IMR-90 (cell line): ENCODE measurements around the gene ALS2CL. TPM values are rescaled to one million over a fixed set of nuclear protein-coding genes. Genes with fewer than 3 reads are reported as not detected.

ENCODE experiments used
- ATAC-seq: fragments of 200-7000 bp; cut with Tn5 transposase; 2 replicates; pipeline ENCODE4 v1.9.1; 2020; ENCODE audit warnings: low read depth, mild to moderate bottlenecking, moderate library complexity
- BruUV-seq: library from RNA; stranded (reverse); fragments of 400-500 nt; replicated peaks from 2 replicates; lab custom pipeline; 2021; lab: Mats Ljungman, UMichigan
- CTCF ChIA-PET: fragments of 300-600 bp; formaldehyde crosslinking; extraction: SDS; loops from one replicate; lab custom pipeline; 2021; ENCODE audit warnings: antibody characterized with exemption; lab: Yijun Ruan, JAX
- POLR2A ChIA-PET: fragments of 300-600 bp; sonication (Branson Sonifier 250); formaldehyde crosslinking; loops from one replicate; lab custom pipeline; 2022; ENCODE audit warnings: antibody characterized with exemption; ENCODE audit not compliant: unreplicated experiment; lab: Charles Lee
- DNase-seq: peaks from one replicate; pipeline ENCODE4 v3.0.0; 2013
- H2AFZ ChIP-seq: replicated peaks from 2 replicates; pipeline ENCODE3; 2013; ENCODE audit warnings: low read length, mild to moderate bottlenecking; ENCODE audit not compliant: poor library complexity
- H2AK5ac ChIP-seq: 2 replicates; pipeline ENCODE4 v1.6.1; 2013; ENCODE audit warnings: low read depth, low read length, inconsistent platforms
- H2AK9ac ChIP-seq: replicated peaks from 2 replicates; pipeline ENCODE3; 2013; ENCODE audit warnings: mild to moderate bottlenecking, low read depth, low read length, moderate library complexity; ENCODE audit not compliant: poor library complexity
- H2BK120ac ChIP-seq: 2 replicates; pipeline ENCODE4 v1.6.1; 2013; ENCODE audit warnings: low read depth, low read length, inconsistent platforms
- H2BK15ac ChIP-seq: 3 replicates; pipeline ENCODE4 v1.6.1; 2013; ENCODE audit warnings: low read depth, low read length, inconsistent platforms
- H2BK20ac ChIP-seq: 2 replicates; pipeline ENCODE4 v1.6.1; 2013; ENCODE audit warnings: low read depth, mild to moderate bottlenecking, inconsistent platforms, low read length, moderate library complexity
- H2BK5ac ChIP-seq: 2 replicates; pipeline ENCODE4 v1.6.1; 2013; ENCODE audit warnings: mild to moderate bottlenecking, low read depth, low read length, inconsistent platforms; ENCODE audit not compliant: poor library complexity, severe bottlenecking
- H3K14ac ChIP-seq: replicated peaks from 2 replicates; pipeline ENCODE4 v1.6.1; 2013; ENCODE audit warnings: low read depth, low read length, inconsistent platforms
- H3K18ac ChIP-seq: 2 replicates; pipeline ENCODE4 v1.6.1; 2013; ENCODE audit warnings: low read depth, low read length, control low read depth
- H3K23ac ChIP-seq: 2 replicates; pipeline ENCODE4 v1.6.1; 2013; ENCODE audit warnings: low read depth, low read length, inconsistent platforms
- H3K27ac ChIP-seq: 2 replicates; pipeline ENCODE4 v1.5.1; 2013; ENCODE audit warnings: mild to moderate bottlenecking, control low read depth, low read length; ENCODE audit not compliant: insufficient read depth
- H3K27me3 ChIP-seq: 2 replicates; pipeline ENCODE4 v1.6.1; 2013; ENCODE audit warnings: low read length; ENCODE audit not compliant: control insufficient read depth, insufficient read depth
- H3K36me3 ChIP-seq: 2 replicates; pipeline ENCODE4 v1.6.1; 2013; ENCODE audit warnings: low read length, mixed read lengths; ENCODE audit not compliant: control insufficient read depth, insufficient read depth
- H3K4ac ChIP-seq: 2 replicates; pipeline ENCODE4 v1.6.1; 2013; ENCODE audit warnings: low read depth, low read length, inconsistent platforms
- H3K4me1 ChIP-seq: 2 replicates; pipeline ENCODE4 v1.6.1; 2013; ENCODE audit warnings: low read length, mixed read lengths; ENCODE audit not compliant: control insufficient read depth, insufficient read depth
- H3K4me2 ChIP-seq: 2 replicates; pipeline ENCODE4 v1.6.1; 2013; ENCODE audit warnings: low read depth, mild to moderate bottlenecking, control low read depth, low read length, moderate library complexity
- H3K4me3 ChIP-seq: 2 replicates; pipeline ENCODE4 v1.5.1; 2013; ENCODE audit warnings: low read depth, mild to moderate bottlenecking, control low read depth, low read length, moderate library complexity; ENCODE audit not compliant: insufficient read depth
- H3K56ac ChIP-seq: 2 replicates; pipeline ENCODE4 v1.6.1; 2013; ENCODE audit warnings: low read length, inconsistent platforms; ENCODE audit not compliant: insufficient read depth; ENCODE audit errors: extremely low read depth
- H3K79me1 ChIP-seq, 2 experiments: 2 replicates each; pipeline ENCODE4 v1.6.1; 2013; ENCODE audit warnings: low read length in 2 of 2, inconsistent platforms in 1 of 2, low read depth in 1 of 2
- H3K9ac ChIP-seq: 2 replicates; pipeline ENCODE4 v1.6.1; 2013; ENCODE audit warnings: low read depth, low read length, control low read depth
- H3K9me1 ChIP-seq: 2 replicates; pipeline ENCODE4 v1.6.1; 2013; ENCODE audit warnings: low read length, inconsistent platforms; ENCODE audit not compliant: insufficient read depth
- H3K9me3 ChIP-seq: 2 replicates; pipeline ENCODE4 v1.6.1; 2013; ENCODE audit warnings: low read length; ENCODE audit not compliant: control insufficient read depth, insufficient read depth
- H4K20me1 ChIP-seq: 2 replicates; pipeline ENCODE4 v1.6.1; 2013; ENCODE audit warnings: low read length, inconsistent platforms; ENCODE audit not compliant: insufficient read depth
- H4K5ac ChIP-seq: 2 replicates; pipeline ENCODE4 v1.6.1; 2013; ENCODE audit warnings: mild to moderate bottlenecking, low read depth, low read length, control low read depth
- H4K8ac ChIP-seq, 2 experiments: 2 replicates each; pipeline ENCODE4 v1.6.1; 2013; ENCODE audit warnings: low read depth in 2 of 2, low read length in 2 of 2, control low read depth in 1 of 2, inconsistent platforms in 1 of 2
- H4K91ac ChIP-seq: 2 replicates; pipeline ENCODE4 v1.6.1; 2013; ENCODE audit warnings: low read depth, low read length, inconsistent platforms; ENCODE audit not compliant: insufficient read depth
- BHLHE40 ChIP-seq: fragments of 150-350 bp; IDR thresholded peaks from 2 replicates; pipeline ENCODE4 v1.6.1; 2016; ENCODE audit warnings: mild to moderate bottlenecking, low read depth, low read length
- CEBPB ChIP-seq: IDR thresholded peaks from 2 replicates; pipeline ENCODE4 v1.6.1; 2012; ENCODE audit warnings: low read depth, low read length, improper control_type of control experiment
- CTCF ChIP-seq: conservative IDR thresholded peaks from 2 replicates; pipeline ENCODE4 v1.5.1; 2012; ENCODE audit warnings: mild to moderate bottlenecking, low read depth, low read length, improper control_type of control experiment
- ELK1 ChIP-seq: fragments of 150-350 bp; IDR thresholded peaks from 2 replicates; pipeline ENCODE4 v1.6.1; 2016; ENCODE audit warnings: low read depth, mild to moderate bottlenecking, low read length, moderate library complexity, borderline replicate concordance
- FOS ChIP-seq: fragments of 150-350 bp; IDR thresholded peaks from 2 replicates; pipeline ENCODE4 v1.6.1; 2016; ENCODE audit warnings: low read depth, low read length
- NFE2L2 ChIP-seq: fragments of 150-350 bp; IDR thresholded peaks from 2 replicates; pipeline ENCODE4 v1.6.1; 2016; ENCODE audit warnings: low read depth, mild to moderate bottlenecking, low read length
- RAD21 ChIP-seq: IDR thresholded peaks from 2 replicates; pipeline ENCODE4 v1.6.1; 2012; ENCODE audit warnings: low read length, improper control_type of control experiment
- SMC3 ChIP-seq: fragments of 150-350 bp; IDR thresholded peaks from 2 replicates; pipeline ENCODE4 v1.6.1; 2016; ENCODE audit warnings: low read depth, mild to moderate bottlenecking, antibody characterized with exemption, low read length, moderate library complexity
- USF2 ChIP-seq: fragments of 150-350 bp; IDR thresholded peaks from 2 replicates; pipeline ENCODE4 v1.6.1; 2017; ENCODE audit warnings: mild to moderate bottlenecking, antibody characterized with exemption, low read length, low read depth
- WGBS, 2 experiments: methylation state at CpG; one replicate each; pipeline versions ENCODE4 v1.1.5 to v1.1.7; 2013; ENCODE audit warnings: missing lambda C conversion rate in 2 of 2; ENCODE audit not compliant: insufficient read length in 1 of 2; ENCODE audit errors: extremely low coverage in 2 of 2; 5-methylcytosine and 5-hydroxymethylcytosine counted together
- dilution Hi-C: fragments of 300-500 bp; cut with HindIII; formaldehyde crosslinking; loops from one replicate; pipeline ENCODE4 v1.14.3; 2018; ENCODE audit warnings: low sequenced_read_pairs; ENCODE audit not compliant: unreplicated experiment
- in situ Hi-C: fragments of 300-500 bp; cut with MboI; formaldehyde crosslinking; loops from 3 replicates; pipeline ENCODE4 v1.14.3; 2019; ENCODE audit warnings: low sequenced_read_pairs, inconsistent platforms, mixed read lengths
- intact Hi-C: fragments of 100-400 bp; cut with micrococcal nuclease; formaldehyde crosslinking; loops from 2 replicates; pipeline ENCODE4 v1.10.0; 2022
- polyA plus RNA-seq, 3 experiments: library from polyadenylated mRNA; depleted of rRNA; stranded (reverse); fragments of >200 nt; gene quantifications; 2 replicates each; pipeline ENCODE4 v1.2.3, GENCODE V29; 2012; ENCODE audit warnings: low replicate concordance in 1 of 3
- total RNA-seq: library from RNA; depleted of rRNA; stranded (reverse); fragments of >200 nt; gene quantifications from 2 replicates; pipeline ENCODE4 v1.2.3, GENCODE V29; 2012

ALS2CL gene
- total and polyA plus RNA-seq, 2 of the 4 experiments (the other 2 are of a cell fraction), result 2.2 to 4.8 TPM

GRCh38 chr3:46705751-46706552, 12.5 kb upstream of the ALS2CL start:
- H3K4me2 ChIP-seq, result no peak overlapping the region
- no peak overlapping the region for H3K56ac ChIP-seq
- no peaks in the 10 kb centered on the region for H3K36me3 ChIP-seq
- H3K4ac ChIP-seq, result no peak overlapping the region
- H2AK9ac ChIP-seq, result peak overlapping the region; percentile 77
- H3K9me1 ChIP-seq, result no peaks in the 10 kb centered on the region; the same call in 1 of the 2 replicates
- no peak overlapping the region for H2BK120ac ChIP-seq
- no peak overlapping the region for H4K91ac ChIP-seq
- no peak overlapping the region for H2BK5ac ChIP-seq
- H2AFZ ChIP-seq, result peak overlapping the region; percentile 11
- DNase-seq (peak; percentile 59), ATAC-seq (peak; percentile 16; the same call in 1 of the 2 replicates)
- H3K14ac ChIP-seq, result no peak overlapping the region
- no peaks in the 10 kb centered on the region for H3K79me1 ChIP-seq
- dilution Hi-C loops (no loop called here), intact Hi-C loops (loop anchor here (1.0 to 2.0 kb wide), 5 partner anchors 189 to 665 kb away; no protein-coding TSS in a partner anchor), in situ Hi-C loops (loop anchor here (25.0 kb wide), 1 partner anchor 656 kb away; no protein-coding TSS in a partner anchor)
- H3K23ac ChIP-seq, result no peak overlapping the region
- H2BK20ac ChIP-seq, result no peak overlapping the region
- ChIA-PET POLR2A (no interaction called here), CTCF (interaction anchor here (0.7 kb wide), 1 partner anchor 17 kb away, joined by 3 read pairs; no protein-coding TSS in a partner anchor)
- H4K5ac ChIP-seq, result no peak overlapping the region
- H3K27ac ChIP-seq, result no peak overlapping the region
- no peak overlapping the region for H2AK5ac ChIP-seq
- no peak overlapping the region for H4K8ac ChIP-seq
- no peak overlapping the region for H2BK15ac ChIP-seq
- H3K4me1 ChIP-seq, result peaks cover 7% of the 10 kb centered on the region; the same call in 1 of the 2 replicates
- no peak overlapping the region for H3K9ac ChIP-seq
- WGBS, 2 experiments, result 75% methylated on average over 10 of the region's 19 CpGs; no CpG with 5 or more reads in 1 of the 2 experiments
- H3K4me3 ChIP-seq, result no peak overlapping the region
- H3K27me3 ChIP-seq, result peaks cover 29% of the 10 kb centered on the region
- H4K20me1 ChIP-seq, result peaks cover 3% of the 10 kb centered on the region; the same call in 1 of the 2 replicates
- TF ChIP-seq FOS (no peak), NFE2L2 (no peak), BHLHE40 (no peak), RAD21 (no peak; the same call in 1 of the 2 replicates), USF2 (no peak), CEBPB (no peak), CTCF (peak; percentile 17; the same call in 1 of the 2 replicates), SMC3 (no peak), ELK1 (no peak)
- no peaks in the 10 kb centered on the region for H3K9me3 ChIP-seq
- no peak overlapping the region for H3K18ac ChIP-seq
- no TSS peak for BruUV-seq
